Heart left ventricle (tissue), 13 donors: ENCODE results near the gene TMEM269.

Experiments used
- CTCF ChIP-seq, 12 donors: fragments of 200-600 bp; sonication (generic) in 4 of 12; IDR thresholded peaks; one replicate each; pipeline versions ENCODE4 v1.5.0 to v1.8.0; 2018 to 2022; ENCODE audit warnings: antibody characterized with exemption in 12 of 12, mild to moderate bottlenecking in 5 of 12
- POLR2A ChIP-seq, 2 donors: fragments of 450-650 bp; IDR thresholded peaks; one replicate each; pipeline ENCODE4 v1.6.1; 2017; ENCODE audit warnings: antibody characterized with exemption in 2 of 2, mild to moderate bottlenecking in 2 of 2, moderate library complexity in 2 of 2
- donor health status: ischemic (EF 13 %, LVEDD 7.1; RV severe dilation, severe dysfunction).
- donor health status: DM: no; HTN: yes; CAD: no.
- donor health status: DM: no; HTN: no; CAD: no.
- donor health status: ischemic (EF 25% LVEDD 6.9; RV normal size, moderate dysfunction).
- donor health status: ischemic (EF 25% LVEDD 5.7; RV mildly dilated, moderate dysfunction).
- donor health status: ischemic (EF 35%, LVEDD 5.7; RV mildly dilated, moderate dysfunction).
- donor health status: nonischemic (EF 11% LVEDD 7.7; RV severe dilation, severe dysfunction).
- donor health status: DM: yes; HTN: yes; CAD: no.
- donor health status: PGD.
- donor health status: ischemic (EF 29% LVEDD 5.4; RV normal size, mild dysfunction).
- donor health status: nonischemic (EF 23%, LVEDD 6.1; RV moderate dilation, normal function).

- TF ChIP-seq POLR2A (IDR thresholded peaks at IDR 0.05) = no peak
- no peak for TF ChIP-seq CTCF (IDR thresholded peaks at IDR 0.05)
Observed at GRCh38 chr1:42780176-42780575, 4.6 kb upstream of the TMEM269 start.
